GM19025 (cell line): Measurements from ENCODE around the gene DISC1.

Experiments
- ATAC-seq: cut with Tn5 transposase; IDR thresholded peaks from one replicate; pipeline ENCODE4 v1.9.1; 2021; ENCODE audit warnings: mild to moderate bottlenecking, low read depth, moderate library complexity; ENCODE audit not compliant: unreplicated experiment

DISC1 gene

GRCh38 chr1:231918239-231919015, 291.8 kb downstream of the DISC1 start:
- ATAC-seq = no peak

- no peak for ATAC-seq
Measured at GRCh38 chr1:231919239-231919885, 292.8 kb downstream of the DISC1 start.

- ATAC-seq = no peak
Measured at GRCh38 chr1:231919886-231920285, 293.3 kb downstream of the DISC1 start.

GRCh38 chr1:231921646-231922345, 295.2 kb downstream of the DISC1 start:
- ATAC-seq = no peak

- no peak for ATAC-seq
Measured at GRCh38 chr1:231923491-231924041, 297.0 kb downstream of the DISC1 start.

GRCh38 chr1:231924180-231924579, 297.6 kb downstream of the DISC1 start:
- no peak for ATAC-seq

- no peak for ATAC-seq
Measured at GRCh38 chr1:231925864-231926263, 299.3 kb downstream of the DISC1 start.

- ATAC-seq = no peak
Measured at GRCh38 chr1:231926340-231926739, 299.8 kb downstream of the DISC1 start.

GRCh38 chr1:231926933-231927332, 300.3 kb downstream of the DISC1 start:
- ATAC-seq = no peak

- ATAC-seq = no peak
Measured at GRCh38 chr1:231927431-231927830, 300.8 kb downstream of the DISC1 start.

- no peak for ATAC-seq
Measured at GRCh38 chr1:231929311-231929710, 302.7 kb downstream of the DISC1 start.

GRCh38 chr1:231930257-231930947, 303.8 kb downstream of the DISC1 start:
- ATAC-seq = no peak

- no peak for ATAC-seq
Measured at GRCh38 chr1:231931146-231931545, 304.6 kb downstream of the DISC1 start.

- ATAC-seq = no peak
Measured at GRCh38 chr1:231931846-231932454, 305.4 kb downstream of the DISC1 start.

- no peak for ATAC-seq
Measured at GRCh38 chr1:231933711-231934626, 307.4 kb downstream of the DISC1 start.

GRCh38 chr1:231934797-231935196, 308.2 kb downstream of the DISC1 start:
- no peak for ATAC-seq

- ATAC-seq = no peak
Measured at GRCh38 chr1:231935856-231936255, 309.3 kb downstream of the DISC1 start.

- ATAC-seq = no peak
Measured at GRCh38 chr1:231936983-231937775, 310.6 kb downstream of the DISC1 start.
